Measurements from ENCODE around the gene ADM.

ADM gene

GRCh38 chr11:10329935-10330334 is 25.1 kb downstream of the ADM start:
- DNase-seq = no peak

GRCh38 chr11:10331548-10332289 is 26.8 kb downstream of the ADM start:
- DNase-seq = no peak

GRCh38 chr11:10333490-10333889 is 28.6 kb downstream of the ADM start:
- DNase-seq = no peak

- no peak for DNase-seq
Observed at GRCh38 chr11:10338287-10338686, 33.4 kb downstream of the ADM start.

GRCh38 chr11:10348650-10349280 is 43.9 kb downstream of the ADM start:
- no peak for DNase-seq

- DNase-seq = no peak
Observed at GRCh38 chr11:10349281-10349665, 44.4 kb downstream of the ADM start.

GRCh38 chr11:10349806-10350205 is 44.9 kb downstream of the ADM start:
- DNase-seq = no peak

GRCh38 chr11:10350334-10350733 is 45.5 kb downstream of the ADM start:
- no peak for DNase-seq

- no peak for DNase-seq
Observed at GRCh38 chr11:10351435-10351764, 46.5 kb downstream of the ADM start.

GRCh38 chr11:10351765-10352641 is 47.1 kb downstream of the ADM start:
- no peak for DNase-seq

- no peak for DNase-seq
Observed at GRCh38 chr11:10352921-10353550, 48.2 kb downstream of the ADM start.

- DNase-seq = no peak
Observed at GRCh38 chr11:10354389-10354788, 49.5 kb downstream of the ADM start.

GRCh38 chr11:10355257-10355661 is 50.4 kb downstream of the ADM start:
- DNase-seq = no peak

- DNase-seq = no peak
Observed at GRCh38 chr11:10356161-10356560, 51.3 kb downstream of the ADM start.
